Cardiac fibroblast (primary cell): ENCODE measurements around the gene HOXA13.

Experiments used
- DNase-seq, 2 donors: peaks; one replicate each; pipeline versions ENCODE4 v3.0.0 to v3.0.0-alpha.2; 2010; ENCODE audit warnings: low read depth in 2 of 2
- H3K4me3 ChIP-seq, 2 donors: replicated peaks in 1 of 2; 1 replicate in 1 of 2; 2 replicates in 1 of 2; pipeline ENCODE4 v1.5.1; 2011; ENCODE audit warnings: low read depth in 2 of 2, low read length in 2 of 2, mild to moderate bottlenecking in 2 of 2, moderate library complexity in 1 of 2
- TF ChIP-seq, protein P1 (sequence below): IDR thresholded peaks from one replicate; pipeline ENCODE4 v1.5.1; 2011; ENCODE audit warnings: low read depth, mild to moderate bottlenecking, low read length, inconsistent platforms

Gene HOXA13

DNA sequence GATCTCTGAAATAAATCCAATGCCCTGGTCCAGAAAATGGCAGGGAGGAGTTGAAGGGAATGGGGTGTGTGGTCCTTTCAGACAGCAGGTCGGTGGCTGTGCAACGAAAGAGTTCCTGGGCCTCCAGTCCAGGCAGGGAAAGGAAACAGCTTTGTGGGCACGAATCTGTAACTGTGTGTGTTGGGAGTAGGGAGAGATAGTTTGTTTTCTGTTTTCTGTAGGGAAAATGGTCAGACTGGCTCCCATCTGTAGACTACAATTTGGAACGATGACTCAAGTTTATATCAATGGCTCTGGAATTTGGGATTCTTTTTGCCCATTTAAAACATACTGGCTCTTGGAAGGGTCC, 32.0 kb downstream of the HOXA13 start:
- no peak overlapping the region for H3K4me3 ChIP-seq
- no peak for DNase-seq
- TF ChIP-seq, protein P1, sequence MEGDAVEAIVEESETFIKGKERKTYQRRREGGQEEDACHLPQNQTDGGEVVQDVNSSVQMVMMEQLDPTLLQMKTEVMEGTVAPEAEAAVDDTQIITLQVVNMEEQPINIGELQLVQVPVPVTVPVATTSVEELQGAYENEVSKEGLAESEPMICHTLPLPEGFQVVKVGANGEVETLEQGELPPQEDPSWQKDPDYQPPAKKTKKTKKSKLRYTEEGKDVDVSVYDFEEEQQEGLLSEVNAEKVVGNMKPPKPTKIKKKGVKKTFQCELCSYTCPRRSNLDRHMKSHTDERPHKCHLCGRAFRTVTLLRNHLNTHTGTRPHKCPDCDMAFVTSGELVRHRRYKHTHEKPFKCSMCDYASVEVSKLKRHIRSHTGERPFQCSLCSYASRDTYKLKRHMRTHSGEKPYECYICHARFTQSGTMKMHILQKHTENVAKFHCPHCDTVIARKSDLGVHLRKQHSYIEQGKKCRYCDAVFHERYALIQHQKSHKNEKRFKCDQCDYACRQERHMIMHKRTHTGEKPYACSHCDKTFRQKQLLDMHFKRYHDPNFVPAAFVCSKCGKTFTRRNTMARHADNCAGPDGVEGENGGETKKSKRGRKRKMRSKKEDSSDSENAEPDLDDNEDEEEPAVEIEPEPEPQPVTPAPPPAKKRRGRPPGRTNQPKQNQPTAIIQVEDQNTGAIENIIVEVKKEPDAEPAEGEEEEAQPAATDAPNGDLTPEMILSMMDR: no peak

DNA sequence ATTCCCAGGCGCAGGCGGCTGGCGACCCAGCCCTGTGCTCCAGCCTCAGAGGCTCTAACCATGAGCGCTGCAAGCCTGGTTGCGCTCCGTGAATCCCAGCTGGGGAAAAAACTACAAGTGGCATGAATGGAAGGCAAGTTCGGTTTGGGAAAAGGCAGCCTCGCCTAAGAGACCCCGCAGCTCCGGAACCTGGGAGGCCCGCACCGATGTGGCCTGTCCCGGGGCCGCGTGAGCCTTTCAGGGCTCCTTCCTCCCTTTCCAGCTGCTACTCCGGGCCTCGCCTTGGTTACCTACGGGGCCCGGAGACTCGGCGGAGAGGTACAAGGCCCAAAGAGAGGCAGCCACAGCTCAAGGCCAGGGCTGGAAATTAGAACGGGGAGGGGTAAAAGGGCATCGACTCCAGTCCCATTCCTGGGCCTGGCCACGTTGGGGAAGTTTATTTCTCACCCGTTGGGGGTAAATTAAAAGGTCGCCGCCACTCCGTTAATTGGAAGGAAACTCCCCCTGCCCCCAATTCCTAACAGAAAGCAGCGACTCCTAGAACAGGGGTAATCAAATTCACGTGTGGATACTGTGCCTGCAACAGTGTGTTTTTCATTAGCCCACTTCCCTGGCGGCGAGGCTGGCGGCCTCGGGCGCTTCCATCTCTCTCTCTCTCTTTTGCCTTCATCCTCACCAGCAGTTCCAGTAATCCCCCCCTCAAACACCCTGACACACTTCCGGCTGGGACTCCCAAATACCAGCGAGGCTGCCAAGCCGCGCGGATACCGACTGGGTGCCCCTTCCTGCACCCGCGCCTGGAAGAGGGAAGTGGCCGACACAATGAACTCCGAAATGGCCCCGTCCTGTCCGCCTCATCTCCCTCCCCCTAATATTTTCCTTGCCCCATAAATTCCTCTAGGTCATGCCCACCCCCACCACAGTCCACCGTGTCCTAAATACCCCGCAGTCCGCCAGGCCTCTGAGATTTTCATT, 33.1 kb downstream of the HOXA13 start:
- H3K4me3 ChIP-seq: no peak overlapping the region
- no peak for DNase-seq
- TF ChIP-seq, protein P1: no peak

DNA sequence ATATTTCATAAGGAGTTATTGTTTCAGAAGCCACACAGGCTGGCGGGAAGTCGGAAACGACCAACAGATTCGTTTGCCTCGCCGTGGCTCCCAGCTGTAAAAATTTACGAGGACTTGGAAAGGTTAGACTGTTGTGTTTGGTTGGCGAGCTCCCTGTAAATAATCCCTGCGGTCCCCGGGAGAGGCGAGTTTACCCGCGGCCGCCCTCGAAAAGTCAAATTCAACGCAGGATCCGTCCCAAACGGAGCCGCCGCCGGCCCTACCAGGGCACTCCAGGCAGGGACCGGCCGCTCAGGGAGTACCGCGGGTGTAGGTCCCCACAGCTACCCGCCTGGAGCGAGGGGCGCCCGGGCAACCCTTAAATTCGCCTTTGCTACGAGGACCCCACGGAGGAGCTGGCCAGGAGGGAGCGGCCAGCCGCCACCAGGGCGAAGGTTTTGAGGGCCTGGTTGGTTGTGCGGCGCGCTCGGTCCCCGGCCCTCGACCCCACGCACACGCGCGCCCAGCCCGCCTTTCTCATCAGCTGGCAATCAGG, 33.8 kb downstream of the HOXA13 start:
- no peak for DNase-seq
- TF ChIP-seq, protein P1: no peak
- no peak overlapping the region for H3K4me3 ChIP-seq

DNA sequence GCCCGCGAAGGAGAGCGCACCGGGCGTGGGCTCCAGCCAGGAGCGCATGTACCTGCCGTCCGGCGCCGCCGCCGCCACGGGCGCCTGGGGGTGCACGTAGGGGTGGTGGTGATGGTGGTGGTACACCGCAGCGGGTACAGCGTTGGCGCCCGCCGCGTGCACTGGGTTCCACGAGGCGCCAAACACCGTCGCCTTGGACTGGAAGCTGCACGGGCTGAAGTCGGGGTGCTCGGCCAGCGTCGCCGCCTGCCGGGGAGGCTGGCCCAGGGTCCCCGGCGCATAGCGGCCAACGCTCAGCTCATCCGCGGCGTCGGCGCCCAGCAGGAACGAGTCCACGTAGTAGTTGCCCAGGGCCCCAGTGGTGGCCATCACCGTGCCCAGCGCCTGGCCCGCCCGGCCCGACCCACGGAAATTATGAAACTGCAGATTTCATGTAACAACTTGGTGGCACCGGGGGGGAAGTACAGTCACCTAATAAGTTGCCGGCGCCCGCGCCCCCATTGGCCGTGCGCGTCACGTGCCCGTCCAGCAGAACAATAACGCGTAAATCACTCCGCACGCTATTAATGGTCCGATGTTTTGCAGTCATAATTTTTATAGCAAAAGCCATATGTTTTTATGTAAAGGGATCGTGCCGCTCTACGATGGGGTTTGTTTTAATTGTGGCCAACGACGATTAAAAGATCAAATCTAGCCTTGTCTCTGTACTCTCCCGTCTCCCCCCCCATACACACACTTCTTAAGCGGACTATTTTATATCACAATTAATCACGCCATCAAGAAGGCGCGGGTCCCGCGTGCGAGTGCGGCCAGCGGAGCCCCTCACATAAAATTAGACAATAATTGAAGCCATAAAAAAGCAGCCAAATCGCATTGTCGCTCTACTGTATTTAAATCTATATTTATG, 34.5 kb downstream of the HOXA13 start, which contains the start of gene HOXA9:
Gene HOXA9, minus strand, starts transcription at position 449 of the 907 bp plus-strand sequence. Its CDS starts 80 bp downstream, at position 369.
- H3K4me3 ChIP-seq: no peak within 1 kb of the TSS
- TF ChIP-seq, protein P1: no peak
- no peak for DNase-seq

DNA sequence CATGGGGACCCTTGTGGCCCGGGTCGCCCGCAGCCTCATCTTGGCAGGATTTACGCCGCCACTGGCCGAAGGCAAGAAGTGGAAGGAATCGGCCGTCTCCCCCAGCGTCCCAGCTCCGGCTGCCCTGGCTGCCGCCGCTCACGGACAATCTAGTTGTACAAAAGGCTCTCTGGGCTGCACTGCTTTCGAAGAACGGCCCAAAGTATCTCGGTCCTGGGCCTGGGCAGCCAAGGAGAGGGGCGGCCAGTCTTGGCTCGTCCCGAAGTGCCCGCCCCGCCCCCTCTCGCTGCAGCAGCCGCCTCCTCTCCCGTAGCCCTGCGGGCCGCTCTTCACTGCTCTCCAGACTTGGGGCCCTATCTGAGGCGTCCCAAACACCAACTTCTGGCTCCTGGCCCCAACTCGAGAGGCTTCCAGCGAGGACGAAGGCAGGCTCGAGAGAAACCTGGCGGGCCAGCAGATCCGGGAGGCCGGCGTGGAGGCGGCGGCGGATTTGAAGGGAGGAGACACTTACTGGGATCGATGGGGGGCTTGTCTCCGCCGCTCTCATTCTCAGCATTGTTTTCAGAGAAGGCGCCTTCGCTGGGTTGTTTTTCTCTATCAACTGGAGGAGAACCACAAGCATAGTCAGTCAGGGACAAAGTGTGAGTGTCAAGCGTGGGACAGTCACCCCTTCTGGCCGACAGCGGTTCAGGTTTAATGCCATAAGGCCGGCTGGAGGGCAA, 35.4 kb downstream of the HOXA13 start:
- DNase-seq: no peak
- H3K4me3 ChIP-seq: no peak overlapping the region
- TF ChIP-seq, protein P1: no peak

DNA sequence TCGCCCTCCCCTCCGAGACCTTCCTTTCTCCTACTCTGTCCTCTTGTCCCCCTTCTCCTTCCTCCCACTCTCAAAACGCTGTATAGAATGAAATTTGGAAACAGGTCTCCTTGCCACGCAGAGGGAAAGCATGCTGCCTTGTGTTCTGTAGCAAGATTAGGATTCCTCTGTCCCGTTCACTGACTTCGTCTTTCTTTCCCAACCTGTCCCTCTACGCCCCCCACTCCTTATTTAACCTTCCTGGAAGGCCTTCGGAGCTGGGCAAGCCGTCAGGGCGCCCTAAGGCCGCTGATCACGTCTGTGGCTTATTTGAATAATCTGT, 35.9 kb downstream of the HOXA13 start:
- H3K4me3 ChIP-seq: no peak overlapping the region
- TF ChIP-seq, protein P1: no peak
- DNase-seq: no peak
